CD4-positive, alpha-beta T cell (primary cell): ENCODE data around the gene ASPHD2. TPM values are rescaled to one million over a fixed set of nuclear protein-coding genes. Genes with fewer than 3 reads are reported as not detected.

Source experiments
- ATAC-seq: fragments of 200-7000 bp; cut with Tn5 transposase; one replicate; pipeline ENCODE4 v1.10.0; 2022; ENCODE audit warnings: mild to moderate bottlenecking; ENCODE audit not compliant: poor library complexity
- CTCF ChIA-PET: fragments of 350-600 bp; sonication (Branson Sonifier 250); formaldehyde crosslinking; loops from one replicate; lab custom pipeline; 2021; ENCODE audit warnings: antibody characterized with exemption, inconsistent platforms; lab: Charles Lee
- POLR2A ChIA-PET: fragments of 350-600 bp; sonication (Branson Sonifier 250); formaldehyde crosslinking; loops from one replicate; lab custom pipeline; 2021; ENCODE audit warnings: antibody characterized with exemption, inconsistent platforms; lab: Charles Lee
- DNase-seq, 14 experiments: peaks; one replicate each; pipeline ENCODE4 v3.0.0-alpha.2; 2013 to 2020; ENCODE audit warnings: mixed read lengths in 2 of 14
- H3K27ac ChIP-seq, 2 donors: one replicate each; pipeline versions ENCODE4 v1.5.1 to v1.7.0; 2013; ENCODE audit warnings: low read length in 2 of 2, low read depth in 1 of 2, mild to moderate bottlenecking in 1 of 2
- H3K27me3 ChIP-seq, 2 experiments: 1 replicate in 1 of 2; 2 replicates in 1 of 2; pipeline versions ENCODE4 v1.6.1 to v1.7.0; 2013; ENCODE audit warnings: low read length in 2 of 2, control low read depth in 1 of 2, mild to moderate bottlenecking in 1 of 2, moderate library complexity in 1 of 2; ENCODE audit not compliant: insufficient read depth in 2 of 2, control insufficient read depth in 1 of 2
- H3K36me3 ChIP-seq: one replicate; pipeline ENCODE4 v1.6.1; 2013; ENCODE audit warnings: low read length, control low read depth; ENCODE audit not compliant: insufficient read depth
- H3K4me1 ChIP-seq: one replicate; pipeline ENCODE4 v1.6.1; 2013; ENCODE audit warnings: low read length, control low read depth; ENCODE audit not compliant: insufficient read depth
- H3K4me3 ChIP-seq: one replicate; pipeline ENCODE4 v1.5.1; 2013; ENCODE audit warnings: mild to moderate bottlenecking, low read length, moderate library complexity
- H3K9me3 ChIP-seq, 2 experiments: 1 replicate in 1 of 2; 2 replicates in 1 of 2; pipeline versions ENCODE4 v1.6.1 to v1.7.0; 2013; ENCODE audit warnings: low read length in 2 of 2, mild to moderate bottlenecking in 2 of 2, control low read depth in 1 of 2, moderate library complexity in 1 of 2; ENCODE audit not compliant: control insufficient read depth in 1 of 2, insufficient read depth in 1 of 2
- H3K27ac Mint-ChIP-seq: one replicate; pipeline ENCODE4 v1.8.0; 2020; ENCODE audit warnings: mixed read lengths
- H3K27me3 Mint-ChIP-seq: one replicate; pipeline ENCODE4 v1.8.0; 2021; ENCODE audit warnings: mixed read lengths
- H3K36me3 Mint-ChIP-seq: one replicate; pipeline ENCODE4 v1.8.0; 2021; ENCODE audit warnings: low read depth, mixed read lengths
- H3K4me1 Mint-ChIP-seq: one replicate; pipeline ENCODE4 v1.8.0; 2021; ENCODE audit warnings: low read depth, mixed read lengths
- H3K4me3 Mint-ChIP-seq: one replicate; pipeline ENCODE4 v1.8.0; 2020; ENCODE audit warnings: mild to moderate bottlenecking, mixed read lengths
- H3K9me3 Mint-ChIP-seq: one replicate; pipeline ENCODE4 v1.8.0; 2020; ENCODE audit warnings: mixed read lengths
- intact Hi-C, 2 experiments: fragments of 100-400 bp; cut with DNase I in 1 of 2; cut with micrococcal nuclease in 1 of 2; formaldehyde crosslinking; loops; one replicate each; pipeline versions ENCODE4 v1.15.1 to v1.9.0; 2023 to 2025; cut with DNase I, micrococcal nuclease
- total RNA-seq, 174 experiments: library from RNA in 2 of 174; stranded (reverse) in 2 of 174; gene quantifications; one replicate each; pipeline ENCODE4 v1.2.3 and lab custom pipeline; 2021 to 2026
- TF ChIP-seq, protein P1 (sequence below): fragments of 200-600 bp; IDR thresholded peaks from one replicate; pipeline ENCODE4 v1.8.0; 2022; ENCODE audit warnings: antibody characterized with exemption, mild to moderate bottlenecking

Gene ASPHD2
- total RNA-seq, 2 experiments from 2014 or later: 0.70 to 0.85 TPM

DNA sequence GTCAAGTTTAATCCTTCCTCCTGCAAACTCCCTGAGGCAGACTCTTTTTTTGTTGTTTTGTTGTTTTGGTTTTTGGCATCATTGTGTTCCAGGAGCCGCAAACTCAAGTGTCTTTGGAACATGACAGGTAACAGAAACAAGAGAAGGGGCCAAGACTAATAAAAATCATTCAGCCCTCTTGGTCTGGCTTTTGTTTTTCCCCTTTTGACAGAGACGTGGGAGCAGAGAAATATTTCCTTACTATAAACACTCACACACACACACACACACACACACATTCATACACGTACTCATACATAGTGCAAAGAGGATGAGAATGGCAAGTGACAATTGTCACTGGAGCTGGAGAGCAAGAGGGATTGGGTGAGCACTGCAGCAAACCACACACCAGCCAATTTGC, 10.4 kb upstream of the ASPHD2 start:
- Histone ChIP-seq H3K4me3 (no peak overlapping the region), H3K27ac (no peak overlapping the region), H3K36me3 (no peaks in the 10 kb centered on the region), H3K9me3 (peaks cover 0 to 10% of the 10 kb centered on the region in 2 experiments), H3K27me3 (peaks cover 0 to 2% of the 10 kb centered on the region in 2 experiments), H3K4me1 (no peaks in the 10 kb centered on the region)
- intact Hi-C loops: no loop called here
- Mint-ChIP-seq H3K9me3 (peaks cover 4% of the 10 kb centered on the region), H3K36me3 (no peaks in the 10 kb centered on the region), H3K4me1 (no peaks in the 10 kb centered on the region), H3K27ac (no peak overlapping the region), H3K27me3 (peaks cover 26% of the 10 kb centered on the region), H3K4me3 (no peak overlapping the region)
- DNase-seq (no peak), ATAC-seq (no peak)
- ChIA-PET CTCF (no interaction called here), POLR2A (interaction anchor here (1.1 kb wide), 1 partner anchor 10 kb away, joined by 3 read pairs; no protein-coding TSS in a partner anchor)
- TF ChIP-seq, protein P1, sequence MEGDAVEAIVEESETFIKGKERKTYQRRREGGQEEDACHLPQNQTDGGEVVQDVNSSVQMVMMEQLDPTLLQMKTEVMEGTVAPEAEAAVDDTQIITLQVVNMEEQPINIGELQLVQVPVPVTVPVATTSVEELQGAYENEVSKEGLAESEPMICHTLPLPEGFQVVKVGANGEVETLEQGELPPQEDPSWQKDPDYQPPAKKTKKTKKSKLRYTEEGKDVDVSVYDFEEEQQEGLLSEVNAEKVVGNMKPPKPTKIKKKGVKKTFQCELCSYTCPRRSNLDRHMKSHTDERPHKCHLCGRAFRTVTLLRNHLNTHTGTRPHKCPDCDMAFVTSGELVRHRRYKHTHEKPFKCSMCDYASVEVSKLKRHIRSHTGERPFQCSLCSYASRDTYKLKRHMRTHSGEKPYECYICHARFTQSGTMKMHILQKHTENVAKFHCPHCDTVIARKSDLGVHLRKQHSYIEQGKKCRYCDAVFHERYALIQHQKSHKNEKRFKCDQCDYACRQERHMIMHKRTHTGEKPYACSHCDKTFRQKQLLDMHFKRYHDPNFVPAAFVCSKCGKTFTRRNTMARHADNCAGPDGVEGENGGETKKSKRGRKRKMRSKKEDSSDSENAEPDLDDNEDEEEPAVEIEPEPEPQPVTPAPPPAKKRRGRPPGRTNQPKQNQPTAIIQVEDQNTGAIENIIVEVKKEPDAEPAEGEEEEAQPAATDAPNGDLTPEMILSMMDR: no peak

DNA sequence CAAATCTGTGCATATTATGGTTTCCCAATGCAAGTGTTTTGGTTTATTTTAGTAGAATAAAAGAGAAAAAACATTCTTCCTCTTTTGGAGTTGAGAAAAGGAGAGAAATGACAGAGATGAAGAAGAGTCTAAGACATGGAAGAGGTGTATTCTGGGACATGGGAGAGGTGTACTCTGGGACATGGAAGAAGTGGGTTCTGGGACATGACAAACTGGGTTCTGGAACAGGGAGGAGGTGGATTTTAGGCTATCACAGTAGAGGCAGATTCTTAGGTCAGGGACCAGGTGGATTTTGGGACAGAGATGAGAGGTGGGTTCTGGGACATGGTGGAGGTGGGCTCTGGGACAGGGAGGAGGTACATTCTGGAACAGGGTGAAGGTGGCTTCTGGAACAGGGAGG, 2.1 kb upstream of the ASPHD2 start:
- TF ChIP-seq, protein P1: no peak
- Mint-ChIP-seq H3K4me3 (peak overlapping the region; percentile 79), H3K27me3 (peaks cover 4% of the 10 kb centered on the region), H3K4me1 (peaks cover 31% of the 10 kb centered on the region), H3K9me3 (peaks cover 4% of the 10 kb centered on the region), H3K27ac (peak overlapping the region; percentile 74), H3K36me3 (peaks cover 12% of the 10 kb centered on the region)
- intact Hi-C loops: loop anchor here in 1 of 2 experiments (10.0 kb wide), 1 partner anchor 1488 kb away; the partner anchor contains the start of gene PITPNB
- Histone ChIP-seq H3K36me3 (no peaks in the 10 kb centered on the region), H3K27me3 (no peaks in the 10 kb centered on the region), H3K27ac (no peak overlapping the region), H3K4me1 (peaks cover 26% of the 10 kb centered on the region), H3K4me3 (no peak overlapping the region), H3K9me3 (peaks cover 0 to 10% of the 10 kb centered on the region in 2 experiments)
- CTCF ChIA-PET: no interaction called here
- no peak for DNase-seq
- no peak for ATAC-seq
- POLR2A ChIA-PET: no interaction called here

DNA sequence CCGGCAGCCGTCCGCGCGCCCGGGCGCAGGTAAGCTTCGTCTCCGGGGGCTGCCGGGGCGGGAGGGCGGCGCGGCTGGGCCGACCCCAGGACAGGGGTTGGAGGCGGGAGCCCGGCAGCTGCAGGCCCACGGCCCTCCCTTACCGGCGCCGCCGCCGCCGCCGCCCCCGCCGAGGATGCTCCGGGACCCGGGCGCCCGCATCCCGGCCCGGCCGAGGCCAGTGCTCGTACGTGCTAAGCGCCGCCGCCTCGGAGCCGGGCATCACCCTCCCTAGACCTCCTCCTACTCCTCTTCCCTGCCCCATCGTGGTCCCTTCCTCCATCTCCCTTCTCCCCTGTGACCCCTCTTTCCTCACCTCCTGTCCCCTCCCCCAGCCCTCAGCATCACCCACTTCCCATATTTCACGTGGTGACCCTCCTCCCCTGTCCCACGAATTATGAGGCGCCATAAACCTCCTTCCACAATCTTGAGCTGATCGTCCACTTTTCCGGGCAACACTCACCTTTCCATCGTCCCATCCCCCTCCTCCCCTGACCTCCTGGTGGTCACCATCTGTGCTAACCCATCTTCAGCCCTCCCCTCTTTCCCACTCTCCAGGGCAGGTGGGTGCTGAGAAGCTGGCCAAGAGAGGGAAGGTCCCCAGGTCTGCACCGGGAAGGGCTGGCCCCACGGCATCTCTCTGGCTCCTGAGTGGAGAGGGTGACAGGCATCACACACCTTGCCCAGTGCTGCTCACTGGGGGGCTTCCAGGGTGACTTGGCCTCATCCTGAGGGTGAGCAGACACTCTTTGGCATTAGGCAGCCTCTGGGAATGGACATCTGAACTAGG, 612 bp downstream of the ASPHD2 start:
- TF ChIP-seq, protein P1: no peak
- Histone ChIP-seq H3K4me1 (peaks cover 30% of the 10 kb centered on the region), H3K4me3 (peak overlapping the region; percentile 58), H3K27me3 (no peaks in the 10 kb centered on the region), H3K9me3 (no peaks in the 10 kb centered on the region), H3K36me3 (peaks cover 12% of the 10 kb centered on the region), H3K27ac (no peak overlapping the region)
- peak overlapping the region; percentile 73 for H3K27ac Mint-ChIP-seq
- peak in 6 of 14 experiments; percentile 4 to 44 (median 7) for DNase-seq
- intact Hi-C loops: loop anchor here (1.0 to 10.0 kb wide), 7 partner anchors 53 to 1877 kb away; partner anchors contain the start of genes HPS4 (in 2 of the 2), SRRD (in 2 of the 2) and PITPNB (in 1 of the 2)
- H3K36me3 Mint-ChIP-seq: peaks cover 17% of the 10 kb centered on the region
- H3K4me3 Mint-ChIP-seq: peak overlapping the region; percentile 82
- H3K4me1 Mint-ChIP-seq: peaks cover 31% of the 10 kb centered on the region
- CTCF ChIA-PET: interaction anchor here (0.8 kb wide), 1 partner anchor 32 kb away, joined by 4 read pairs; no protein-coding TSS in a partner anchor
- ATAC-seq: no peak
- POLR2A ChIA-PET: interaction anchor here (1.4 to 3.8 kb wide), 3 partner anchors 50 to 83 kb away, joined by 3 to 46 read pairs (median 4); partner anchors contain the start of genes HPS4, SRRD and TFIP11
- no peaks in the 10 kb centered on the region for H3K9me3 Mint-ChIP-seq
- H3K27me3 Mint-ChIP-seq: no peaks in the 10 kb centered on the region
